ENCODE results near the gene ZAP70. TPM values are rescaled to one million over a fixed set of nuclear protein-coding genes. Genes with fewer than 3 reads are reported as not detected.
A peak's percentile ranks its signal among the peaks of the same experiment; 100 is the strongest.

Gene ZAP70
- polyA plus RNA-seq (0.95 to 7.3 TPM (median 1.6 TPM) in 3 replicates), polyA minus RNA-seq (1.6 to 4.8 TPM (median 2.8 TPM) in 3 replicates)
- 0.31 TPM for polyA plus RNA-seq (2011; ENCODE audit: low read depth)
- polyA plus RNA-seq (2011; cell fraction: cytosol; rRNA removed) = 1.3 and 2.6 TPM in 2 replicates
- 5.5 and 10.3 TPM in 2 replicates for polyA plus RNA-seq (2011; cell fraction: nucleus; rRNA removed)
- 1.0 and 1.1 TPM in 2 replicates for polyA plus RNA-seq (2012; ENCODE audit: low replicate concordance)
- 3.3 TPM for polyA minus RNA-seq (2011; cell fraction: cytosol; rRNA and poly(A)+ RNA removed)
- polyA minus RNA-seq (2011; cell fraction: nucleus; rRNA and poly(A)+ RNA removed) = 1.3 and 1.6 TPM in 2 replicates

- H3K79me2 ChIP-seq (ENCODE audit: control insufficient read depth, insufficient read depth, low read length) = no peaks in the 10 kb centered on the region
- FAIRE-seq = no peak
- H3K27me3 ChIP-seq (ENCODE audit: control insufficient read depth, extremely low read depth, insufficient read depth, low read length) = peaks cover 7% of the 10 kb centered on the region
- no peak within 1 kb of the TSS for H3K27ac ChIP-seq (ENCODE audit: control insufficient read depth, insufficient read depth, low read length)
- no peak within 1 kb of the TSS for H3K9ac ChIP-seq (ENCODE audit: control insufficient read depth, extremely low read depth, insufficient read depth, low read length)
- no peaks in the 10 kb centered on the region for H3K9me1 ChIP-seq (ENCODE audit: control insufficient read depth, extremely low read depth, insufficient read depth, low read length)
- H3K9me3 ChIP-seq (ENCODE audit: control insufficient read depth, low read depth, low read length) = no peaks in the 10 kb centered on the region
- H3K4me1 ChIP-seq (ENCODE audit: control insufficient read depth, extremely low read depth, insufficient read depth, low read length) = peaks cover 5% of the 10 kb centered on the region
- H2AFZ ChIP-seq (ENCODE audit: control insufficient read depth, low read length) = no peak within 1 kb of the TSS
- no peaks in the 10 kb centered on the region for H4K20me1 ChIP-seq (ENCODE audit: control insufficient read depth, extremely low read depth, insufficient read depth, low read length)
- dilution Hi-C loops (cut with MboI; ENCODE audit: extremely low pct_ligation_motif_present, low sequenced_read_pairs) = no loop called here
- no peak for DNase-seq (ENCODE audit: low read depth, low spot score)
- TF ChIP-seq, protein P1, sequence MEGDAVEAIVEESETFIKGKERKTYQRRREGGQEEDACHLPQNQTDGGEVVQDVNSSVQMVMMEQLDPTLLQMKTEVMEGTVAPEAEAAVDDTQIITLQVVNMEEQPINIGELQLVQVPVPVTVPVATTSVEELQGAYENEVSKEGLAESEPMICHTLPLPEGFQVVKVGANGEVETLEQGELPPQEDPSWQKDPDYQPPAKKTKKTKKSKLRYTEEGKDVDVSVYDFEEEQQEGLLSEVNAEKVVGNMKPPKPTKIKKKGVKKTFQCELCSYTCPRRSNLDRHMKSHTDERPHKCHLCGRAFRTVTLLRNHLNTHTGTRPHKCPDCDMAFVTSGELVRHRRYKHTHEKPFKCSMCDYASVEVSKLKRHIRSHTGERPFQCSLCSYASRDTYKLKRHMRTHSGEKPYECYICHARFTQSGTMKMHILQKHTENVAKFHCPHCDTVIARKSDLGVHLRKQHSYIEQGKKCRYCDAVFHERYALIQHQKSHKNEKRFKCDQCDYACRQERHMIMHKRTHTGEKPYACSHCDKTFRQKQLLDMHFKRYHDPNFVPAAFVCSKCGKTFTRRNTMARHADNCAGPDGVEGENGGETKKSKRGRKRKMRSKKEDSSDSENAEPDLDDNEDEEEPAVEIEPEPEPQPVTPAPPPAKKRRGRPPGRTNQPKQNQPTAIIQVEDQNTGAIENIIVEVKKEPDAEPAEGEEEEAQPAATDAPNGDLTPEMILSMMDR (optimal IDR thresholded peaks at IDR 0.05 in 1 of 3, IDR thresholded peaks at IDR 0.05 in 1 of 3, conservative IDR thresholded peaks at IDR 0.05 in 1 of 3; ENCODE audit: extremely low read depth in 1 of 3, insufficient read depth in 2 of 3, low read length in 3 of 3) = no peak
- TF ChIP-seq EZH2 (IDR thresholded peaks at IDR 0.05; ENCODE audit: low read length) = no peak
- H3K4me3 ChIP-seq (ENCODE audit: control insufficient read depth in 2 of 3, extremely low read depth in 1 of 3, insufficient read depth in 2 of 3, low read depth in 1 of 3, low read length in 3 of 3) = no peak within 1 kb of the TSS
- H3K36me3 ChIP-seq (ENCODE audit: control insufficient read depth in 2 of 2, extremely low read depth in 1 of 2, insufficient read depth in 2 of 2, low read length in 2 of 2) = no peaks in the 10 kb centered on the region
- H3K4me2 ChIP-seq (ENCODE audit: control insufficient read depth, extremely low read depth, insufficient read depth, low read depth, low read length) = no peak within 1 kb of the TSS
Measured at GRCh38 chr2:97713296-97714083, at the start of gene ZAP70. Gene ZAP70 (plus strand): TSS chr2:97713576. CDS start chr2:97724037, 10,461 bp downstream.

DNA sequence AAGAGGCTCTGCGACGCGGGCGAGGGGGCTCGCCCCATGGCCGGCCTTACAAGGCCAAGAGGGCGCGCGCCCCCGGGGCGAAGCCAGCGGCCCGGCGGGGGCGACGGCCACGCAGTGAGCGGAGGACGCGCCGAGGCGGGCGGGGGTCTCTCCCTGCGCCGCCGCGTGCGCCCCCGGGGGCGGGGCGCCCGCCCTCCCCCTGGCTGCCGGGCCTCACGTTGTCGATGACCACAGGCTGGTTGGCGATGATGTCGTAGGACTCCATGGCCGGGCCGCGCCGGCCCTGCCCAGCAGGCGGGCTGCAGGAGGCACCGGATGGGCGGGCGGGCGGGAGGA, 49.8 kb upstream of the ZAP70 start:
- Histone ChIP-seq H3K36me3 (ENCODE audit: control insufficient read depth in 2 of 2, extremely low read depth in 1 of 2, insufficient read depth in 2 of 2, low read length in 2 of 2) (peaks cover 6 to 9% of the 10 kb centered on the region in 2 experiments), H3K4me3 (ENCODE audit: control insufficient read depth in 2 of 3, extremely low read depth in 1 of 3, insufficient read depth in 2 of 3, low read depth in 1 of 3, low read length in 3 of 3) (peak overlapping the region; percentile 65 to 87 (median 82)), H2AFZ (ENCODE audit: control insufficient read depth, low read length) (peak overlapping the region; percentile 30), H3K79me2 (ENCODE audit: control insufficient read depth, insufficient read depth, low read length) (peaks cover 26% of the 10 kb centered on the region), H3K9me3 (ENCODE audit: control insufficient read depth, low read depth, low read length) (no peaks in the 10 kb centered on the region), H3K4me1 (ENCODE audit: control insufficient read depth, extremely low read depth, insufficient read depth, low read length) (peaks cover 9% of the 10 kb centered on the region), H3K9me1 (ENCODE audit: control insufficient read depth, extremely low read depth, insufficient read depth, low read length) (no peaks in the 10 kb centered on the region), H3K9ac (ENCODE audit: control insufficient read depth, extremely low read depth, insufficient read depth, low read length) (peak overlapping the region; percentile 83), H4K20me1 (ENCODE audit: control insufficient read depth, extremely low read depth, insufficient read depth, low read length) (no peaks in the 10 kb centered on the region), H3K27me3 (ENCODE audit: control insufficient read depth, extremely low read depth, insufficient read depth, low read length) (no peaks in the 10 kb centered on the region), H3K27ac (ENCODE audit: control insufficient read depth, insufficient read depth, low read length) (peak overlapping the region; percentile 89), H3K4me2 (ENCODE audit: control insufficient read depth, extremely low read depth, insufficient read depth, low read depth, low read length) (peak overlapping the region; percentile 74)
- dilution Hi-C loops (cut with MboI; ENCODE audit: extremely low pct_ligation_motif_present, low sequenced_read_pairs) = no loop called here
- DNase-seq (ENCODE audit: low read depth, low spot score) = no peak
- no peak for TF ChIP-seq EZH2 (IDR thresholded peaks at IDR 0.05; ENCODE audit: low read length)
- TF ChIP-seq, protein P1 (optimal IDR thresholded peaks at IDR 0.05 in 1 of 3, IDR thresholded peaks at IDR 0.05 in 1 of 3, conservative IDR thresholded peaks at IDR 0.05 in 1 of 3; ENCODE audit: extremely low read depth in 1 of 3, insufficient read depth in 2 of 3, low read length in 3 of 3) = no peak
- FAIRE-seq = no peak

All from keratinocyte (primary cell).